Measurements from ENCODE around the gene PTPN9. TPM values are rescaled to one million over a fixed set of nuclear protein-coding genes. Genes with fewer than 3 reads are reported as not detected.

The PTPN9 gene
- total RNA-seq, 1 experiment from 2014 or later = 42.2 TPM

- Mint-ChIP-seq H3K4me1 (peaks cover 0 to 5% of the 10 kb centered on the region in 2 experiments; a peak in 2 of 4 replicates), H3K4me3 (no peak overlapping the region), H3K27me3 (ENCODE audit: low read depth) (no peaks in the 10 kb centered on the region), H3K36me3 (ENCODE audit: insufficient read depth in 1 of 3, low read depth in 3 of 3) (peaks cover 15 to 56% (median 48%) of the 10 kb centered on the region in 3 experiments; a peak in 6 of 7 replicates), H3K9me3 (no peaks in the 10 kb centered on the region), H3K27ac (no peak overlapping the region)
- Histone ChIP-seq H2BK15ac (ENCODE audit: low read depth, low read length) (no peak overlapping the region), H4K8ac (replicated peaks; ENCODE audit: insufficient read length, low read depth, low read length) (no peak overlapping the region), H3K4me1 (ENCODE audit: insufficient read depth, low read length) (no peaks in the 10 kb centered on the region), H3K27ac (ENCODE audit: insufficient read length, low read depth, low read length) (no peak overlapping the region), H3K79me1 (ENCODE audit: insufficient read depth, low read depth, low read length, poor library complexity, severe bottlenecking) (peaks cover 7% of the 10 kb centered on the region), H4K20me1 (ENCODE audit: control insufficient read depth, insufficient read depth, insufficient read length) (no peaks in the 10 kb centered on the region), H3K23me2 (ENCODE audit: insufficient read length, low read depth, low read length, poor library complexity, severe bottlenecking) (no peaks in the 10 kb centered on the region), H3K14ac (ENCODE audit: insufficient read depth, low read length) (no peak overlapping the region), H4K5ac (ENCODE audit: insufficient read length, low read depth, low read length) (no peak overlapping the region), H2BK120ac (ENCODE audit: low read depth, low read length, poor library complexity, severe bottlenecking) (no peak overlapping the region), H4K91ac (ENCODE audit: insufficient read length, low read depth, low read length) (no peak overlapping the region), H3K4me2 (ENCODE audit: insufficient read depth, insufficient read length, low read length) (no peak overlapping the region), H3K9me3 (ENCODE audit: control insufficient read depth, low read depth, low read length) (no peaks in the 10 kb centered on the region), H3K4ac (ENCODE audit: low read depth, low read length) (no peak overlapping the region), H2BK12ac (ENCODE audit: insufficient read length, low read depth, low read length) (no peak overlapping the region), H3K18ac (ENCODE audit: insufficient read length, low read depth, low read length) (no peak overlapping the region), H3K79me2 (ENCODE audit: insufficient read depth, low read length) (peaks cover 2% of the 10 kb centered on the region; the same call in 1 of the 2 replicates), H2BK20ac (ENCODE audit: low read depth, low read length, poor library complexity, severe bottlenecking) (no peak overlapping the region), H3K56ac (ENCODE audit: insufficient read length, low read depth, low read length) (no peak overlapping the region), H2BK5ac (ENCODE audit: insufficient read length, low read length) (no peak overlapping the region), H3T11ph (ENCODE audit: low read length) (no peak overlapping the region), H2AFZ (ENCODE audit: low read length) (no peak overlapping the region), H3K27me3 (ENCODE audit: insufficient read depth, low read length) (no peaks in the 10 kb centered on the region), H3K23ac (ENCODE audit: insufficient read length, low read depth, low read length) (no peak overlapping the region), H3K9ac (ENCODE audit: extremely low read depth, insufficient read length, low read length) (no peak overlapping the region), H2AK5ac (ENCODE audit: insufficient read length, low read length) (no peak overlapping the region)
- no peak for DNase-seq
- WGBS (ENCODE audit: extremely low coverage, insufficient read length, low lambda C conversion rate) = no CpG with 5 or more reads among the region's 3 CpGs
- TF ChIP-seq, protein P1, sequence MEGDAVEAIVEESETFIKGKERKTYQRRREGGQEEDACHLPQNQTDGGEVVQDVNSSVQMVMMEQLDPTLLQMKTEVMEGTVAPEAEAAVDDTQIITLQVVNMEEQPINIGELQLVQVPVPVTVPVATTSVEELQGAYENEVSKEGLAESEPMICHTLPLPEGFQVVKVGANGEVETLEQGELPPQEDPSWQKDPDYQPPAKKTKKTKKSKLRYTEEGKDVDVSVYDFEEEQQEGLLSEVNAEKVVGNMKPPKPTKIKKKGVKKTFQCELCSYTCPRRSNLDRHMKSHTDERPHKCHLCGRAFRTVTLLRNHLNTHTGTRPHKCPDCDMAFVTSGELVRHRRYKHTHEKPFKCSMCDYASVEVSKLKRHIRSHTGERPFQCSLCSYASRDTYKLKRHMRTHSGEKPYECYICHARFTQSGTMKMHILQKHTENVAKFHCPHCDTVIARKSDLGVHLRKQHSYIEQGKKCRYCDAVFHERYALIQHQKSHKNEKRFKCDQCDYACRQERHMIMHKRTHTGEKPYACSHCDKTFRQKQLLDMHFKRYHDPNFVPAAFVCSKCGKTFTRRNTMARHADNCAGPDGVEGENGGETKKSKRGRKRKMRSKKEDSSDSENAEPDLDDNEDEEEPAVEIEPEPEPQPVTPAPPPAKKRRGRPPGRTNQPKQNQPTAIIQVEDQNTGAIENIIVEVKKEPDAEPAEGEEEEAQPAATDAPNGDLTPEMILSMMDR (conservative IDR thresholded peaks at IDR 0.05) = no peak
Measured at GRCh38 chr15:75428152-75428551, 151.0 kb downstream of the PTPN9 start.

Data from H9 (cell line).